Liver (tissue), 9 donors: ENCODE results near the gene LEAP2. TPM values are rescaled to one million over a fixed set of nuclear protein-coding genes. Genes with fewer than 3 reads are reported as not detected.

Experiments used
- DNase-seq: peaks from one replicate; pipeline ENCODE4 v3.0.0-alpha.2; 2017; ENCODE audit warnings: low spot score
- H3K27ac ChIP-seq, 2 donors: one replicate each; pipeline ENCODE4 v1.7.0; 2013; ENCODE audit warnings: inconsistent platforms in 2 of 2, low read length in 2 of 2, control low read depth in 1 of 2, low read depth in 1 of 2, mild to moderate bottlenecking in 1 of 2
- H3K27me3 ChIP-seq, 4 donors: one replicate each; pipeline versions ENCODE4 v1.6.1 to v1.7.0; 2013; ENCODE audit warnings: low read length in 3 of 4, inconsistent platforms in 1 of 4, mild to moderate bottlenecking in 1 of 4, moderate library complexity in 1 of 4; ENCODE audit not compliant: control insufficient read depth in 4 of 4, insufficient read depth in 4 of 4
- H3K36me3 ChIP-seq, 4 donors: one replicate each; pipeline versions ENCODE4 v1.6.1 to v1.7.0; 2013; ENCODE audit warnings: low read length in 3 of 4, mild to moderate bottlenecking in 3 of 4, low read depth in 1 of 4, moderate library complexity in 1 of 4; ENCODE audit not compliant: control insufficient read depth in 4 of 4, insufficient read depth in 3 of 4
- H3K4me1 ChIP-seq, 4 donors: one replicate each; pipeline versions ENCODE4 v1.6.1 to v1.7.0; 2013; ENCODE audit warnings: low read length in 3 of 4, mild to moderate bottlenecking in 3 of 4, moderate library complexity in 1 of 4; ENCODE audit not compliant: control insufficient read depth in 4 of 4, insufficient read depth in 4 of 4
- H3K4me3 ChIP-seq, 3 donors: one replicate each; pipeline versions ENCODE4 v1.6.1 to v1.7.0; 2013; ENCODE audit warnings: low read length in 3 of 3, control low read depth in 1 of 3, low read depth in 1 of 3, mild to moderate bottlenecking in 1 of 3
- H3K9ac ChIP-seq, 2 donors: one replicate each; pipeline ENCODE4 v1.7.0; 2013; ENCODE audit warnings: low read length in 2 of 2, mild to moderate bottlenecking in 2 of 2, moderate library complexity in 2 of 2, control low read depth in 1 of 2, low read depth in 1 of 2
- H3K9me3 ChIP-seq, 4 donors: one replicate each; pipeline versions ENCODE4 v1.6.1 to v1.7.0; 2013; ENCODE audit warnings: low read length in 3 of 4; ENCODE audit not compliant: control insufficient read depth in 4 of 4
- EGR1 ChIP-seq, 2 donors: IDR thresholded peaks; 2 replicates each; pipeline ENCODE4 v1.6.1; 2016 to 2018; ENCODE audit warnings: antibody characterized with exemption in 2 of 2, low read depth in 2 of 2
- FOXA1 ChIP-seq: IDR thresholded peaks from 2 replicates; pipeline ENCODE4 v1.6.1; 2016; ENCODE audit warnings: antibody characterized with exemption
- FOXA2 ChIP-seq: IDR thresholded peaks from 2 replicates; pipeline ENCODE4 v1.6.1; 2016; ENCODE audit warnings: antibody characterized with exemption
- GABPA ChIP-seq, 2 donors: IDR thresholded peaks in 1 of 2; conservative IDR thresholded peaks in 1 of 2; 2 replicates each; pipeline ENCODE4 v1.6.1; 2016; ENCODE audit warnings: antibody characterized with exemption in 2 of 2, mild to moderate bottlenecking in 1 of 2, moderate library complexity in 1 of 2
- HNF4A ChIP-seq, 2 donors: conservative IDR thresholded peaks; 2 replicates each; pipeline ENCODE4 v1.6.1; 2016; ENCODE audit warnings: antibody characterized with exemption in 2 of 2, mild to moderate bottlenecking in 2 of 2
- HNF4G ChIP-seq: IDR thresholded peaks from 2 replicates; pipeline ENCODE4 v1.6.1; 2016; ENCODE audit warnings: antibody characterized with exemption
- JUND ChIP-seq, 2 donors: IDR thresholded peaks; 2 replicates each; pipeline ENCODE4 v1.6.1; 2016; ENCODE audit warnings: antibody characterized with exemption in 2 of 2
- NR2F2 ChIP-seq: IDR thresholded peaks from 2 replicates; pipeline ENCODE4 v1.6.1; 2016; ENCODE audit warnings: antibody characterized with exemption
- RXRA ChIP-seq, 2 donors: IDR thresholded peaks; 2 replicates each; pipeline ENCODE4 v1.6.1; 2017 to 2018; ENCODE audit warnings: antibody characterized with exemption in 2 of 2, mild to moderate bottlenecking in 1 of 2
- SP1 ChIP-seq: IDR thresholded peaks from 2 replicates; pipeline ENCODE4 v1.6.1; 2018; ENCODE audit warnings: antibody characterized with exemption, mild to moderate bottlenecking
- TAF1 ChIP-seq: conservative IDR thresholded peaks from 2 replicates; pipeline ENCODE4 v1.6.1; 2016; ENCODE audit warnings: antibody characterized with exemption, mild to moderate bottlenecking
- WGBS: extraction: QIAGEN DNeasy Blood & Tissue Kit; methylation state at CpG from one replicate; pipeline ENCODE4 v1.1.7; 2013; 5-methylcytosine and 5-hydroxymethylcytosine counted together
- polyA plus RNA-seq, 2 donors: library from polyadenylated mRNA; stranded (reverse) in 1 of 2; unstranded in 1 of 2; fragments of 200-250 nt in 1 of 2; fragments of >200 nt in 1 of 2; fragmentation: Nextera tagmentation in 1 of 2; extraction: Ambion mirVana in 1 of 2; gene quantifications; one replicate each; pipeline versions ENCODE4 v1.2.1 to v1.2.3, GENCODE V29; 2013 to 2015
- total RNA-seq, 2 donors: library from RNA; depleted of rRNA; stranded (reverse); fragments of >200 nt; gene quantifications; one replicate each; pipeline ENCODE4 v1.2.3, GENCODE V29; 2014
- TF ChIP-seq, protein P1 (sequence below): IDR thresholded peaks from 2 replicates; pipeline ENCODE4 v1.6.1; 2016; ENCODE audit warnings: antibody characterized with exemption
- TF ChIP-seq, protein P2 (sequence below): fragments of 150-350 bp; IDR thresholded peaks from 2 replicates; pipeline ENCODE4 v1.5.1; 2017; ENCODE audit warnings: improper control_type of control experiment, low read depth, low read length; ENCODE audit not compliant: missing input control
- TF ChIP-seq, protein P3 (sequence below): IDR thresholded peaks from 2 replicates; pipeline ENCODE4 v1.6.1; 2016; ENCODE audit warnings: antibody characterized with exemption
- TF ChIP-seq, protein P4 (sequence below): IDR thresholded peaks from 2 replicates; pipeline ENCODE4 v1.6.1; 2016; ENCODE audit warnings: antibody characterized with exemption
- donor health status: healthy.
- donor health status: healthy.
- donor health status: healthy.
- donor health status: healthy.
- donor health status: healthy.

The LEAP2 gene
- total and polyA plus RNA-seq, 4 donors, result 12.0 to 736 (median 62.4) TPM

DNA sequence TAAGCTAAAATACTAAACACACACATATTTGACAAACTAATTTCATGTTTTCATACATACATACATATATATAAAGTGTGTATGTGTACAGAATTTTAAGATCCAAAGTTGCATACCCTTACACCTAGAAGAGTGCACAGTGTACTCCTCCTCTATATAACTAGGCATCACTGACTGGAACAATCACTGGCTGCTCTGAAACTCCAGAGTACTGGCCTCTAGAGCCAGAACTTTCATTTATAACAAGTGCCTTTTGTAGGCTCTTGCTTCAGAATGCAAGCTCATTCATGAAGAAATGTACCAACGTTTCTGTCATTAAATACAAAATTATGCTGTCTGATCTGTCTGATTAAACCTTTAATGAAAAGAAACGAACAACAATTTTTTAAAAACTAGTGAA is 4.0 kb downstream of the LEAP2 start:
- TF ChIP-seq FOXA2, result no peak
- TF ChIP-seq FOXA1, result no peak
- TF ChIP-seq NR2F2, result peak; percentile 9
- TF ChIP-seq JUND (IDR thresholded peaks at IDR 0.05), result no peak
- TF ChIP-seq, protein P1, sequence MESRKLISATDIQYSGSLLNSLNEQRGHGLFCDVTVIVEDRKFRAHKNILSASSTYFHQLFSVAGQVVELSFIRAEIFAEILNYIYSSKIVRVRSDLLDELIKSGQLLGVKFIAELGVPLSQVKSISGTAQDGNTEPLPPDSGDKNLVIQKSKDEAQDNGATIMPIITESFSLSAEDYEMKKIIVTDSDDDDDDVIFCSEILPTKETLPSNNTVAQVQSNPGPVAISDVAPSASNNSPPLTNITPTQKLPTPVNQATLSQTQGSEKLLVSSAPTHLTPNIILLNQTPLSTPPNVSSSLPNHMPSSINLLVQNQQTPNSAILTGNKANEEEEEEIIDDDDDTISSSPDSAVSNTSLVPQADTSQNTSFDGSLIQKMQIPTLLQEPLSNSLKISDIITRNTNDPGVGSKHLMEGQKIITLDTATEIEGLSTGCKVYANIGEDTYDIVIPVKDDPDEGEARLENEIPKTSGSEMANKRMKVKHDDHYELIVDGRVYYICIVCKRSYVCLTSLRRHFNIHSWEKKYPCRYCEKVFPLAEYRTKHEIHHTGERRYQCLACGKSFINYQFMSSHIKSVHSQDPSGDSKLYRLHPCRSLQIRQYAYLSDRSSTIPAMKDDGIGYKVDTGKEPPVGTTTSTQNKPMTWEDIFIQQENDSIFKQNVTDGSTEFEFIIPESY, result no peak
- no peak for TF ChIP-seq HNF4A (conservative IDR thresholded peaks at IDR 0.05)
- TF ChIP-seq, protein P2, sequence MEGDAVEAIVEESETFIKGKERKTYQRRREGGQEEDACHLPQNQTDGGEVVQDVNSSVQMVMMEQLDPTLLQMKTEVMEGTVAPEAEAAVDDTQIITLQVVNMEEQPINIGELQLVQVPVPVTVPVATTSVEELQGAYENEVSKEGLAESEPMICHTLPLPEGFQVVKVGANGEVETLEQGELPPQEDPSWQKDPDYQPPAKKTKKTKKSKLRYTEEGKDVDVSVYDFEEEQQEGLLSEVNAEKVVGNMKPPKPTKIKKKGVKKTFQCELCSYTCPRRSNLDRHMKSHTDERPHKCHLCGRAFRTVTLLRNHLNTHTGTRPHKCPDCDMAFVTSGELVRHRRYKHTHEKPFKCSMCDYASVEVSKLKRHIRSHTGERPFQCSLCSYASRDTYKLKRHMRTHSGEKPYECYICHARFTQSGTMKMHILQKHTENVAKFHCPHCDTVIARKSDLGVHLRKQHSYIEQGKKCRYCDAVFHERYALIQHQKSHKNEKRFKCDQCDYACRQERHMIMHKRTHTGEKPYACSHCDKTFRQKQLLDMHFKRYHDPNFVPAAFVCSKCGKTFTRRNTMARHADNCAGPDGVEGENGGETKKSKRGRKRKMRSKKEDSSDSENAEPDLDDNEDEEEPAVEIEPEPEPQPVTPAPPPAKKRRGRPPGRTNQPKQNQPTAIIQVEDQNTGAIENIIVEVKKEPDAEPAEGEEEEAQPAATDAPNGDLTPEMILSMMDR, result no peak
- no peak for TF ChIP-seq HNF4G
- TF ChIP-seq, protein P3, sequence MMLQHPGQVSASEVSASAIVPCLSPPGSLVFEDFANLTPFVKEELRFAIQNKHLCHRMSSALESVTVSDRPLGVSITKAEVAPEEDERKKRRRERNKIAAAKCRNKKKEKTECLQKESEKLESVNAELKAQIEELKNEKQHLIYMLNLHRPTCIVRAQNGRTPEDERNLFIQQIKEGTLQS, result no peak
- TF ChIP-seq, protein P4, sequence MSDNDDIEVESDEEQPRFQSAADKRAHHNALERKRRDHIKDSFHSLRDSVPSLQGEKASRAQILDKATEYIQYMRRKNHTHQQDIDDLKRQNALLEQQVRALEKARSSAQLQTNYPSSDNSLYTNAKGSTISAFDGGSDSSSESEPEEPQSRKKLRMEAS, result no peak
- no peak for TF ChIP-seq TAF1
- TF ChIP-seq EGR1 (IDR thresholded peaks at IDR 0.05; ENCODE audit: low read depth in 2 of 2), result peak in 1 of 2 donors; percentile 20
- TF ChIP-seq RXRA (IDR thresholded peaks at IDR 0.05), result no peak
- no peak for TF ChIP-seq GABPA (IDR thresholded peaks at IDR 0.05 in 1 of 2, conservative IDR thresholded peaks at IDR 0.05 in 1 of 2)
- Histone ChIP-seq H3K27ac (peak overlapping the region in 1 of 2 donors; percentile 11), H3K9ac (no peak overlapping the region), H3K4me1 (peaks cover 3 to 12% (median 5%) of the 10 kb centered on the region in 4 donors), H3K4me3 (no peak overlapping the region), H3K36me3 (peaks cover 4 to 35% (median 29%) of the 10 kb centered on the region in 4 donors), H3K27me3 (no peaks in the 10 kb centered on the region), H3K9me3 (no peaks in the 10 kb centered on the region)
- 50% methylated on average over 2 of the region's 2 CpGs for WGBS
- DNase-seq, result no peak

DNA sequence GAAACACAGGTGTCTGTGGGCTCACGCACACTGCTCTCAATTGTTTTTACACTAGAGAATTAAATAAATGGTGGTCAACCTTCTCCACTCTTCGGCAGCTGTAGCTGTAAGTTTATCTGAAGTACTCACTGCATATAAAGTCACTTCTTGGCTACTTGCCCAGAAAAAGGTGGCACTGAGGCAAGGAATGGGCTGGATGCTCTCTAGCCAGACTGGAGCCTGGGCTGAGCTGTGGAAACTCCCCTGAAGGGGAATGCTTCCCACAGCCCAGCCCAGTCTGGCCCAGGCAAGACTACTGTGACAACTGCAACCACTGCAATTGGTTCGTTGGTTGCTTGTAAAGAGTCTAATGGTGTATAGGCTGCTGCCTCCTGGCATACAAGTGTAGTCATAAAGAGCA is 4.5 kb downstream of the LEAP2 start:
- no peak overlapping the region for H3K4me3 ChIP-seq
- no peak overlapping the region for H3K9ac ChIP-seq
- peaks cover 4 to 35% (median 31%) of the 10 kb centered on the region in 4 donors for H3K36me3 ChIP-seq
- no peaks in the 10 kb centered on the region for H3K27me3 ChIP-seq
- peak in 1 of 2 donors; percentile 22 for TF ChIP-seq RXRA (IDR thresholded peaks at IDR 0.05)
- TF ChIP-seq SP1, result no peak
- H3K27ac ChIP-seq, result peak overlapping the region in 1 of 2 donors; percentile 11
- DNase-seq, result no peak
- peaks cover 0 to 7% (median under 1%) of the 10 kb centered on the region in 4 donors for H3K4me1 ChIP-seq
- no peaks in the 10 kb centered on the region for H3K9me3 ChIP-seq
- 53% methylated on average over 3 of the region's 3 CpGs for WGBS
